Measurements from ENCODE around the gene MARCHF3.

GRCh38 chr5:127061956-127062355, 31.6 kb upstream of the MARCHF3 start:
- TF ChIP-seq EZH2 (IDR thresholded peaks at IDR 0.05; ENCODE audit: borderline replicate concordance, insufficient read depth, low read length, poor library complexity, severe bottlenecking) = no peak
- no peak for TF ChIP-seq TAF1 (IDR thresholded peaks at IDR 0.05; ENCODE audit: low read depth)
- no peak for TF ChIP-seq CTCF (IDR thresholded peaks at IDR 0.05; ENCODE audit: poor library complexity, severe bottlenecking)
- TF ChIP-seq RAD21 (conservative IDR thresholded peaks at IDR 0.05) = no peak
- TF ChIP-seq EP300 (conservative IDR thresholded peaks at IDR 0.05; ENCODE audit: poor library complexity, severe bottlenecking) = no peak
- TF ChIP-seq, protein P1, sequence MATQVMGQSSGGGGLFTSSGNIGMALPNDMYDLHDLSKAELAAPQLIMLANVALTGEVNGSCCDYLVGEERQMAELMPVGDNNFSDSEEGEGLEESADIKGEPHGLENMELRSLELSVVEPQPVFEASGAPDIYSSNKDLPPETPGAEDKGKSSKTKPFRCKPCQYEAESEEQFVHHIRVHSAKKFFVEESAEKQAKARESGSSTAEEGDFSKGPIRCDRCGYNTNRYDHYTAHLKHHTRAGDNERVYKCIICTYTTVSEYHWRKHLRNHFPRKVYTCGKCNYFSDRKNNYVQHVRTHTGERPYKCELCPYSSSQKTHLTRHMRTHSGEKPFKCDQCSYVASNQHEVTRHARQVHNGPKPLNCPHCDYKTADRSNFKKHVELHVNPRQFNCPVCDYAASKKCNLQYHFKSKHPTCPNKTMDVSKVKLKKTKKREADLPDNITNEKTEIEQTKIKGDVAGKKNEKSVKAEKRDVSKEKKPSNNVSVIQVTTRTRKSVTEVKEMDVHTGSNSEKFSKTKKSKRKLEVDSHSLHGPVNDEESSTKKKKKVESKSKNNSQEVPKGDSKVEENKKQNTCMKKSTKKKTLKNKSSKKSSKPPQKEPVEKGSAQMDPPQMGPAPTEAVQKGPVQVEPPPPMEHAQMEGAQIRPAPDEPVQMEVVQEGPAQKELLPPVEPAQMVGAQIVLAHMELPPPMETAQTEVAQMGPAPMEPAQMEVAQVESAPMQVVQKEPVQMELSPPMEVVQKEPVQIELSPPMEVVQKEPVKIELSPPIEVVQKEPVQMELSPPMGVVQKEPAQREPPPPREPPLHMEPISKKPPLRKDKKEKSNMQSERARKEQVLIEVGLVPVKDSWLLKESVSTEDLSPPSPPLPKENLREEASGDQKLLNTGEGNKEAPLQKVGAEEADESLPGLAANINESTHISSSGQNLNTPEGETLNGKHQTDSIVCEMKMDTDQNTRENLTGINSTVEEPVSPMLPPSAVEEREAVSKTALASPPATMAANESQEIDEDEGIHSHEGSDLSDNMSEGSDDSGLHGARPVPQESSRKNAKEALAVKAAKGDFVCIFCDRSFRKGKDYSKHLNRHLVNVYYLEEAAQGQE (IDR thresholded peaks at IDR 0.05; ENCODE audit: borderline replicate concordance) = no peak
- no peak for TF ChIP-seq POLR2AphosphoS5 (IDR thresholded peaks at IDR 0.05)
- TF ChIP-seq SMC3 (conservative IDR thresholded peaks at IDR 0.05; ENCODE audit: poor library complexity) = no peak

All from neural cell (in vitro differentiated cells).